Body of pancreas (tissue), 4 donors: ENCODE results near the gene RPUSD1. TPM values are rescaled to one million over a fixed set of nuclear protein-coding genes. Genes with fewer than 3 reads are reported as not detected.
"Not testable (repeated sequence)": the region's sequence is repeated elsewhere in the genome, so short reads cannot be mapped to it uniquely, and the experiment has no call there.

Source experiments
- ATAC-seq: fragments of 150-250 bp; one replicate; pipeline ENCODE4 v1.9.1; 2016
- DNase-seq, 4 donors: peaks; one replicate each; pipeline ENCODE4 v3.0.0-alpha.2; 2019
- H3K27ac ChIP-seq, 4 donors: fragments of 200-600 bp; sonication (generic); 1 replicate in 3 of 4; 2 replicates in 1 of 4; pipeline versions ENCODE4 v1.5.1 to v1.6.1; 2016 to 2019; ENCODE audit warnings: mild to moderate bottlenecking in 1 of 4, mixed read lengths in 1 of 4, moderate library complexity in 1 of 4
- H3K27me3 ChIP-seq, 2 donors: fragments of 200-600 bp; sonication (generic); one replicate each; pipeline ENCODE4 v1.6.0; 2016; ENCODE audit warnings: mild to moderate bottlenecking in 1 of 2
- H3K36me3 ChIP-seq, 2 donors: fragments of 200-600 bp; sonication (generic); replicated peaks in 1 of 2; 2 replicates each; pipeline ENCODE4 v1.5.1; 2016; ENCODE audit warnings: low read depth in 2 of 2; ENCODE audit not compliant: insufficient read depth in 1 of 2
- H3K4me1 ChIP-seq: fragments of 200-600 bp; sonication (generic); one replicate; pipeline ENCODE4 v1.6.0; 2016
- H3K4me3 ChIP-seq, 2 donors: fragments of 200-600 bp; sonication (generic); 1 replicate in 1 of 2; 2 replicates in 1 of 2; pipeline ENCODE4 v1.5.1; 2016 to 2019
- H3K9me3 ChIP-seq, 3 donors: fragments of 200-600 bp; sonication (generic); 1 replicate in 2 of 3; 2 replicates in 1 of 3; pipeline ENCODE4 v1.5.1; 2016
- CTCF ChIP-seq, 7 experiments: fragments of 450-650 bp in 4 of 7; fragments of 200-600 bp in 3 of 7; sonication (generic) in 3 of 7; IDR thresholded peaks; one replicate each; pipeline ENCODE4 v1.5.1; 2016 to 2019; ENCODE audit warnings: antibody characterized with exemption in 7 of 7
- POLR2A ChIP-seq, 3 donors: fragments of 450-650 bp; IDR thresholded peaks; one replicate each; pipeline ENCODE4 v1.6.1; 2016; ENCODE audit warnings: antibody characterized with exemption in 3 of 3, mild to moderate bottlenecking in 2 of 3
- WGBS, 2 donors: methylation state at CpG; one replicate each; pipeline ENCODE4 v1.1.5; 2017; 5-methylcytosine and 5-hydroxymethylcytosine counted together
- intact Hi-C: fragments of 100-400 bp; cut with DNase I; formaldehyde crosslinking; loops from one replicate; pipeline ENCODE4 v1.15.1; 2023
- total RNA-seq, 2 donors: library from RNA; depleted of rRNA; stranded (reverse); fragments of >200 nt; gene quantifications; one replicate each; pipeline ENCODE4 v1.1.0, GENCODE V29; 2016

The RPUSD1 gene
- total RNA-seq, 2 donors from 2014 or later, result 19.7 to 31.3 TPM

- H3K9me3 ChIP-seq, result no peaks in the 10 kb centered on the region
- peaks cover 10% of the 10 kb centered on the region for H3K4me1 ChIP-seq
- ATAC-seq, result no peak
- intact Hi-C loops, result no loop called here
- H3K36me3 ChIP-seq, result no peaks in the 10 kb centered on the region
- no peak overlapping the region for H3K27ac ChIP-seq
- no peak overlapping the region for H3K4me3 ChIP-seq
- TF ChIP-seq CTCF (IDR thresholded peaks at IDR 0.05), result no peak
- DNase-seq, result no peak
- WGBS, 2 donors, result 75 to 78% methylated on average over 8 to 9 of the region's 9 CpGs
- peaks cover 0 to 4% of the 10 kb centered on the region in 2 donors for H3K27me3 ChIP-seq
Observed at GRCh38 chr16:822909-823297, 34.7 kb upstream of the RPUSD1 start.

- Histone ChIP-seq H3K27ac (no peak overlapping the region), H3K9me3 (no peaks in the 10 kb centered on the region), H3K36me3 (no peaks in the 10 kb centered on the region), H3K27me3 (peaks cover 0 to 4% of the 10 kb centered on the region in 2 donors), H3K4me3 (no peak overlapping the region), H3K4me1 (peaks cover 10% of the 10 kb centered on the region)
- 61 to 93% methylated on average over 6 to 21 of the region's 21 CpGs for WGBS, 2 donors
- ATAC-seq (no peak), DNase-seq (no peak)
- TF ChIP-seq POLR2A (IDR thresholded peaks at IDR 0.05), result no peak
- intact Hi-C loops, result no loop called here
Observed at GRCh38 chr16:822174-822908, 34.2 kb upstream of the RPUSD1 start.

GRCh38 chr16:821751-822150 lies 33.6 kb upstream of the RPUSD1 start:
- DNase-seq (no peak), ATAC-seq (no peak)
- H3K4me1 ChIP-seq, result peaks cover 10% of the 10 kb centered on the region
- H3K27ac ChIP-seq, result no peak overlapping the region
- no peaks in the 10 kb centered on the region for H3K36me3 ChIP-seq
- no peak overlapping the region for H3K4me3 ChIP-seq
- TF ChIP-seq CTCF (IDR thresholded peaks at IDR 0.05) (no peak), POLR2A (IDR thresholded peaks at IDR 0.05) (no peak)
- no peaks in the 10 kb centered on the region for H3K9me3 ChIP-seq
- 54 to 58% methylated on average over 13 of the region's 13 CpGs for WGBS, 2 donors
- H3K27me3 ChIP-seq, result peaks cover 0 to 4% of the 10 kb centered on the region in 2 donors
- intact Hi-C loops, result no loop called here

- DNase-seq, result no peak
- no peak for ATAC-seq
- intact Hi-C loops, result no loop called here
- no peaks in the 10 kb centered on the region for H3K9me3 ChIP-seq
- no peaks in the 10 kb centered on the region for H3K36me3 ChIP-seq
- TF ChIP-seq CTCF (IDR thresholded peaks at IDR 0.05), result no peak
- TF ChIP-seq POLR2A (IDR thresholded peaks at IDR 0.05), result no peak
- peaks cover 10% of the 10 kb centered on the region for H3K4me1 ChIP-seq
- H3K27me3 ChIP-seq, result peaks cover 0 to 8% of the 10 kb centered on the region in 2 donors
- H3K4me3 ChIP-seq, result no peak overlapping the region
- 63 to 71% methylated on average over 12 of the region's 12 CpGs for WGBS, 2 donors
- no peak overlapping the region for H3K27ac ChIP-seq
Observed at GRCh38 chr16:820748-821147, 32.6 kb upstream of the RPUSD1 start.

GRCh38 chr16:820044-820408 lies 31.8 kb upstream of the RPUSD1 start:
- H3K4me1 ChIP-seq, H3K9me3 ChIP-seq, H3K27me3 ChIP-seq, H3K36me3 ChIP-seq, intact Hi-C loops, H3K27ac ChIP-seq, ATAC-seq, DNase-seq, H3K4me3 ChIP-seq: not testable (repeated sequence)
- WGBS, 2 donors, result 66 to 73% methylated on average over 10 of the region's 10 CpGs
